LHCN-M2 (cell line): Measurements from ENCODE around the gene PRELP. TPM values are rescaled to one million over a fixed set of nuclear protein-coding genes. Genes with fewer than 3 reads are reported as not detected.

Experiments
- DNase-seq: peaks from one replicate; pipeline ENCODE4 v3.0.0-alpha.2; 2012; ENCODE audit warnings: low read depth
- total RNA-seq: library from RNA; depleted of rRNA; stranded (reverse); fragments of >200 nt; gene quantifications from 2 replicates; pipeline ENCODE4 v1.2.3, GENCODE V29; 2014

Gene PRELP
- total RNA-seq, 1 experiment from 2014 or later = 0.06 TPM

DNA sequence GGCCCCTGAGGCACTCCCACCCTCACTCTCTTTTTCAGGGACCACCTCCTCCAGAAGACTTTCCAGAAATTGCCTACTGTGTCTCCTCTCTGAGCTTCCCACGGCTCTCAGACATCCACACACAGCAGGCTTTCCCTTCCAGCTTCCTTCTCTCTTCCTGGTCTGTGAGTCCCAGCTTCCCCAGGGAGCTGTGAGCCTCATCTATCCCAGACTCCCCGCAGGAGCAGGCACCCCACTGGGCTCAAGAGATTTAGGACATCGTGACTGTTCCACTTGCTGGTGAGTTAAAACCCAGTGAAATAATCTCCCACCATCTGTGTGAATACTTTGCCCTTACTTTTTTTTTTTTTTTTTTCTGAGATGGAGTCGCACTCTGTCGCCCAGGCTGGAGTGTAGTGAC is 22.0 kb upstream of the PRELP start:
- DNase-seq = no peak

DNA sequence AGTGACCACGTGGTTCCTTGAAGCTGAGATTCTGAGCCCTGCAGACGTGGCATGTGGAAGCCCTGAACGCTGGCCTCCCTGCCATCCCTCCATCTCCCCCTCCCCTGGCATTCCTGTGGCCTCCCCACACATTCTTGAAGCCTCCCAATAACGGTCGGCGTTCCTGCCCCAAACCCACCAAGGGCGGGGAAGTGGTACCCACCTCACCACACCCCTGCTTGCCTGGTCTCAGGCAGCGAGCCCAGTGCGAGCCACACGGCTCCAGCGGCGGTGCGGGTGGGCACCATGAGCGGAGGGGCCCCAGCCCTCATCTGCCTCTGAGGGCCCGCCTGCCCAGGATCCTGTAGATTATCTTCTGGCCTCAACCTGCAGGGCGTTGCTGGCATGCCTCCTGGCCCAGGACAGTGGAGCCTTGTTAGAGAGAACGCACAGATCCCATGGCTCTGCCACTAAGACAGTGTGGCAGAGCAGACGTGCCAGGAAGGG is 20.6 kb upstream of the PRELP start:
- peak; percentile 18 for DNase-seq

DNA sequence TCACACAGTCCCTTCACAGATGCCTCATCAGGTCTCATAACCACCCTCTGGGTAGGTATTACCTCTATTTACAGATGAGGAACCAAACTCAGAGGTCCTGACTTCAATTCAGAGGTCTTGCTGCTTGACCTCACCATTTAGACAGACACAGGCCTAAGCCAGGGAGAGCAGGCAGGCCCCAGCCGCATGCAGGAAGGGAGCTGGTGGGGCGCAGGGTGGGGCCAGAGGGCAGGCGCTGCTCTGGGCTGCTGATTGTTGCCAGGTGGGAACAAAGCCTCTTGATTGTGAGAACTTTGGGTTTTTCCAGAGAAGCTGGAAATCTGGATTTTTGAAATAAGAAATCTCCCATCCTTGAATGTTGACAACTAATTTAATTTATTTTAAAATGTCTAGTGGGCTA is 19.9 kb upstream of the PRELP start:
- DNase-seq = no peak

DNA sequence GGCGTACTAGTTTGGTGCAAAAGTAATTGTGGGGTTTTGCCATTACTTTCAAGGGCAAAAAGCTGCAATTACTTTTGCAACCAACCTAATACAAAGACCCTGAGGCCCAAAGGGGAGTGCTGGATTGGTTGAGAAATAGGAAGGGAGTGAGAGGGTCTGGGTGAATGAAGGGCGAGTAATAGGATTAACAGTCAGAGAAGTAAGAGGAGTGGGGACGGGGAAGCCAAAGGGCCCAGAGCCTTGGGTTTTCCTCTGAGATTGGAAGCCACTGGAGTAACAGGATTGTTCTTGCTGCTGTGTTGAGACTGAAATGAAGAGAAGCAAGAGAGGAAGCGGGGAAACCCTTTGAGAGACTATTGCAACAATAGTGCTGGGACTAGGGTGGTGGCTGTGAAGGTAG is 19.0 kb upstream of the PRELP start:
- no peak for DNase-seq

DNA sequence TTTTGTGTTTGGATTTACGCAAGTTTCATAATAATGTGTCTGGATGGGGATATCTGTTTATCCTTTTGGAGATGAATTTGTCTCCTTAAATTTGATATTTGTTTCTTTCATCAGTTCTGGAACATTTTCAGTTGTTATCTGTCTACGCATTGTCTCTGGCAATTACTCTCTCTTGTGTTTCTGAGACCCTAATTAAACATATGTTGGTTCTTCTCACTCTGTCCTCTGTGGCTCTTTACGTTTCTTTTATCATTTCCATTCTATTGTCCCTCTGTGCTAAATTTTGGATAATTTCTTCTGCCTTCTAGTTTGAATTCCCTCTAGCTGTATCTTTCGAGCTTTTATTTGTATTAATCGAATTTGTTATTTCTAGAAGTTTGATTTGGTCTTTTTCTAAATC is 17.5 kb upstream of the PRELP start:
- no peak for DNase-seq

DNA sequence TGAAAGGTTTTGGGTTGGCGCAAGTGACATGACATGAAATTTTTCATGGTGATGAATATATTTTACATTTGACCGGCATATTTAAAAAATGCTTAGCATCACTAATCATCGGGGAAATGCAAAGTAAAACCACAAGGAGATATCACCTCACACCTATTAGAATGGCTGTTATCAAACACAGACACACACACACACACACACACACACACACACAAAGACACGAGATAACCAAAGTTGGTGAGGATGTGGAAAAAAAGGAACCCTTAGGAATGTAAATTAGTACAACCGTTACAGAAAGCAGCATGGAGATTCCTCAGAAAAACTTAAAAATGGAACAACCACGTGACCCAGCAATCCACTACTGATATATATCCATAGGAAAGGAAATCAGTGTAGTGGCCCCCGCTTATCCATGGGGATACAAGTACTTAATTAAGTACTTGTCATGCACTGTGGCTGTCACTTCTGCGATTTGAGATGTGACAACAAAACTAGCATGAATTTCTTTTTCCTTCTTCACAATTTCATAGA is 15.9 kb upstream of the PRELP start:
- no peak for DNase-seq

DNA sequence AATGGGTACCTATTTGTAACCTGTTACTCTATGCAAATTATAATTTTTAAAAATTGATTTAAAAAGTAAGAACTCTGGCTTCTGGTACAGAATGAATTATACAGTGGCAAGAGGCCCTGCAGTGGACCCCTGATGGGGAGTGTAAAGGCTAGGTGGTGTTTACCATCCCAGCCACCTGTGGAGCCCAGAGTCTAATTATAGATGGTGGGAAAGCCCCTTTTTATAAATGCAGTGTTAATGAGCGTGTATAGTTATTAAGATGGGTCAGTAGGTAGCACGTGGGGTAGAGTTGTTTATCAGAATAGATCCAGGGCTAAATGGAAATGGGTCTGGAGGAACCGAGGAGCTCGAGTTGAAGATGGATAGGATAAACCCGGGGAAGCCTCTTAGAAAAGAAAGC is 13.9 kb upstream of the PRELP start:
- no peak for DNase-seq

DNA sequence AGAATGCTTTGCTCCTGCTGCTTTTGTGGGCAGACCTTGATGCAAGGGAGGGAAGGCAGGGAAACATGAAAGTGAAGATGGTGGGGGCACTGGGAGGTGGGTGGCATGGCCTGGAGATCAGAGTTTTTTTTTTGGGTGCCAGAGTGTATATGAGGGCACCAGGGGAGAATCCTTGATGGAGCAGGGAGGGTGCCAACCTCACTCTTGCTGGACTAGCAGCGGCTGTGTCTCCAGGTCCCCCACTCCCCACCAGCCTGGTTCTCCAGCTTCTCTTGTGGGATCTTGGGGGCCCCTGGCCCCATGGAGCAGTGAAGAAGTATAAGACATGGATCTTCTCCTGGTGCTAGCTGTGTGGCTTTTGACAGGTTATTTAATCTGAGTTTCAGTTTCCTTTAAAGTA is 13.5 kb upstream of the PRELP start:
- DNase-seq = no peak

DNA sequence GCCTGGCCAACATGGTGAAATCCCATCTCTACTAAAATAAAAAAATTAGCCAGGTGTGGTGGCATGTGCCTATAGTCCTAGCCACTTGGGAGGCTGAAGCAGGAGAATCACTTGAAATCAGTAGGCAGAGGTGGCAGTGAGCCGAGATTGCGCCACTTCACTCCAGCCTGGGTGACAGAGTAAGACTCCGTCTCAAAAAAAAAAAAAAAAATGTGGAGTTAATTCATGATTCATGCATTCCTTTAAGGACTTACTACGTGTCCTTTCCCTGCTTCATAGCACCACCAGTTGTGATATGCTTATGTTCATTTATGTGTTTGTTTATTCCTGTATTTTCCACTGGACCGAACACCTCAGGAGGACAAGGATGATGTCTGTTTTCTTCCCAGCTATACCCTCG is 12.7 kb upstream of the PRELP start:
- peak; percentile 48 for DNase-seq

DNA sequence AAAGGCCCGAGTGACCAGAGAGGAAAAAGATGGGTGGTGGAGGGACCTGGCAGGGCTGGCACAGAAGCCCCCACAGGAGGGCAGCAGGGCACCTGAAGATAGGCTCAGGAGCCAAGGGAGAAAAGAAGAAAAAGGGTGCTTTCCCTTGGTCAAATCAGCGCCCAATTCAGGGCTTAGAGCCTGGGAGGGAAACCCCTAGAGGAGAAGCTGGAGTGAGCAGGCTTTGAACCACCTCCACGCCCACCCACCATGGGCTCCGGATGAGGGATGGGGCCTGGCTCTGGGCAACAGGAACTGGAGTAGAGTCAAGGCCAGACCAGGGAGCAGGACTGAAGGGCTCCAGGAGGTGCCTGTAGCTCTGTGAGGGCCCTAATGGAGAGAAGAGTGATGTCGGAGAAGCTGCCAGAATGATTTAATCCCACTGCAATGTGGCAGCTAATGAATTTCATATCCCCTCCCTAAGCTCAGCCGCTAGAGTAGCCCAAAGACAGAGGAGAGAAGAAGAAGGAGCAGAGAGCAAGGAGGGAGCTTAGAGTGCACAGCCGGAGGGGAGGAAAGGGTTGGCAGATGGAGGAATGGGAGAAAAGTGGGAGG is 12.0 kb upstream of the PRELP start:
- DNase-seq = no peak

DNA sequence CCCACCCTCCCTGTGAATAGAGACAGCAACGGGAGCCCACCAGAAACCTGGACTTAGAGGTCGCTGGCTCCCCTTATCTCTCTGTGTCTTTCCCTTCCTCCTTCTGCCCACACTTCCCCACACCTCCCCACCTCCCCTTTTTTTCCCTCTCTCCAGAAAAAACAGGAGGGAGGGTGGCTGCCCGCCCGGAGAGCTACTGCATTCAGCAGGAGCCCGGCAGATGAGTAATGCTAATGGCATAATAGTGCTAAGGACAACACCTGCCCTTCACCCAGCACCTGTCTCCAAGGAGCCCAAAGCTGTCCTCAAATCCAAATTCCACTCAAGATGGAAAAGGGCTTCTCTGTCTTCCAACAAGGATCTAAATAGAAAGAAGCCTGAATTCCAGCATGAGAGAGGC is 11.4 kb upstream of the PRELP start:
- peak; percentile 39 for DNase-seq

DNA sequence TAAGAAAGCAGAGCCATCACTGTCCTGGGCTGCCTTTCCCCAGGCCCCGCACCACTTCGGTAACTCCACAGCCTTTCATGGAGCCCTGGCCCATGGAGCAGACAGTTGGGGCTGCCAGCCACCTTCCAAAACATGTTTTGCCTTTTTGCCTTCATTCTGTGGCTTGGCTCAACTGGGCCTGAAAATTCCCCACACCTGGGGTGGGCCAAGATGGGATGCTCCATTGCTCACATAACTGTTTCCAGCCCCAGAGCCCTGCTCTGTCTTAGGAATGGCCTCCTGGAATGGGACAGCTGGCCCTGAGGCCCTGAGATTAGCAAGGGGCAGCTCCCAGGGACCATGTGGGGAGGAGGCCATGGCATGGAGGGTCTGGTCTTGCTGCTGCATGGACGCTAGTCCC is 10.9 kb upstream of the PRELP start:
- no peak for DNase-seq

DNA sequence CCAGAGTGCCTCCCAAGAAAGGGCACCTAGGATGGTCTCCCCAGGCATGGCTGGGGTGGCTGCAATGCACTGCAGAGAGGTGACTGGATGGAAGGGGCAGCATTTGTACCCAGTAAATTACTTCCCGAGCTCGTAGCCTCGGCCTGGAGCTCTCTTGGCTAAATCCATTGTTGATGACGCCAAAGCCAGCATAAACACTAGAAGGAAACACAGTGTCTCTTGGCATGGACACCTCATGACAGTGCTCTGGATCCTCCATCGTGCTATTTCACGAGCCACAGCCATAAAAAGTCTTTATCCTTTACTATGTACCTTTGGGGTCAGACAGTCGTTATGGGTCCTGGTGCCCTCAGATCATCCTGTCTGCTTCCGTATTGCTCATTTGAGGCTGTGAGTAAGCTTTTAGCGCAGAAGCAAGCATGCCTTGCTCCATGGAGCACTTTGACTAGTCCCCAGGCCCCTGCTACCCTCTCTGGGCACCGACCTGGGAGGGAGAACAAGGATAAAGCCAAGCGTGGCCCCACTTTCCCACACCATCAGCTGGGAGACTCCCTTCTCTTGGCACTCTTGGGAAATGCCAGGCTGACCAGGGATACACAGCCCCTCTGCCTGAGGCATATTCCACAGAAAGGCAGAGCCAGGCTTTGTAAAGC is 10.3 kb upstream of the PRELP start:
- no peak for DNase-seq

DNA sequence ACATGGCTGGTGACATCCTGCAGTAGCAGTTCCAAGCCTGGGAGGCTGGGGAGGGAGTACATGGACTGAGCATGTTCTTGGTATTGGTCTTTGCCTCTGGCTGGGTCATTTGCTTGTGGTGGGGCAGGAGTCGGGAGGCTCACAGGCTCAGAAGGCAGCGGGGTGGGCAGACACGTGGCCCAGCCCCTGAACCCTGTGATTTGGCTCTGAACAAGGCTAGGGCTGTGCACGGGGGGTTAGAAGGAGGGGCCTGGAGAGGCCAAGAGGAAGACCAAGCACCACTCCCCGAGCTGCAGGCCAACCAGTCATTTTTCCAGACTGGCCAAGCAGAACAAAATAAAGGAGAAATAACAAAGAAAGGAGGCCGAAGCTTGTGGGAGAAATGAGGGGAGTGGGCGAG is 9.7 kb upstream of the PRELP start:
- DNase-seq = no peak

DNA sequence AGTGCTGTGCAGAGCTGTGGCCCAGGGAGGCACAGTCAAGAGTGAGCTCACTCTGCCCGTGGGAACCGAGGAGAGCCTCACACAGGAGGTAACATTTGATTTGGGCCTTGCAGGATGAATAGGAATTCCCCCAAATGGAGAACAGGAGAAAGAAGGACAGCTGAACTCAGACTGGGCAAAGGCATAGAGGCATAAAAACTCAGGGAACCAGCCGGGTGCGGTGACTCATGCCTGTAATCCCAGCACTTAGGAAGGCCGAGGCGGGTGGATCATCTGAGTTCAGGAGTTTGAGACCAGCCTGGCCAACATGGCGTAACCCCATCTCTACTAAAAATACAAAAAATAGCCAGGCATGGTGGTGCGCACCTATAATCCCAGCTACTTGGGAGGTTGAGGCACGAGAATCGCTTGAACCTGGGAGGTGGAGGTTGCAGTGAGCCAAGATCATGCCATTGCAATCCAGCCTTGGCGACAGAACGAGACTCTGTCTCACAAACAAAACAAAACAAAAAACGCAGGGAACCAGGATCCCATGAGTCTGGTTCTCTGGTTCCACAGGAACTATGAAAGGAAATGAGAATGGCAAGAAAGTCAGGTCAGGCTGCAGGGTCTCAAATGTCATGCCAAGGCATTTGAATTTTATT is 8.6 kb upstream of the PRELP start:
- DNase-seq = peak; percentile 61

DNA sequence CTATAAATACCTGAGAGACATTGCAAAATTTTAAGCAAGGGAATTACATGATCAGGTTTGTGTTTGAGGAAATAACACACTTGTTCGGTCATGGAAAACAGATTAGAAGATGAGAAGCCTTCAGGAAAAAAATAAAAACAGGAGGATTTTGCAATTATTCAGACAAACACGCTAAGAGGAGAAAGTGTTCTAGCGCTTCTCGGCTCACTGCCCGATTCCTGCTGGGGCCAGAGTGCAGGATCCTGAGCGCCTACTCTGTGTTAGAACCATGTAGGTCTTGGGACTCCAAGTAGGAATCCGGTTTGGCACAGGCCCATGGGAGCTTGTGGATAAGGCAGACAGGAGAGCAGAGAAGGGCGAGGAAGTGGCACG is 8.1 kb upstream of the PRELP start:
- no peak for DNase-seq

DNA sequence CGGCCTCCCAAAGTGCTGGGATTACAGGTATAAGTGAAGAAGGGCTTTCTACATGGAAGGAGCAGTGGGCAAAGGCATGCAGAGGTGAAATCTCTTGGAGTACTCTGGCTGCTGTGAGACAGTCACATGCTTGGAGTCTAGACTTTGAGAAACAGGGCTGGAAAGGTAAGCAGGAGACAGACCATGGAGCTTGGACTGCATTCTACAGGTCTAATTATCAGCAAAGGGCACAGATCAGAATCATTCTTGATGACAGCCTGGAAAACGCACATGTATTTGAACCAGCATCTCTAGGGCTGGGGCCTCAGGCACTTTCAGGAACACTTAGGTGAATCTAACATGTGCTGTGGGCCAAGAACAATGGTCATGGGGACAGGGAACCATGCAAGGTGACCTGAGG is 7.3 kb upstream of the PRELP start:
- DNase-seq = no peak

DNA sequence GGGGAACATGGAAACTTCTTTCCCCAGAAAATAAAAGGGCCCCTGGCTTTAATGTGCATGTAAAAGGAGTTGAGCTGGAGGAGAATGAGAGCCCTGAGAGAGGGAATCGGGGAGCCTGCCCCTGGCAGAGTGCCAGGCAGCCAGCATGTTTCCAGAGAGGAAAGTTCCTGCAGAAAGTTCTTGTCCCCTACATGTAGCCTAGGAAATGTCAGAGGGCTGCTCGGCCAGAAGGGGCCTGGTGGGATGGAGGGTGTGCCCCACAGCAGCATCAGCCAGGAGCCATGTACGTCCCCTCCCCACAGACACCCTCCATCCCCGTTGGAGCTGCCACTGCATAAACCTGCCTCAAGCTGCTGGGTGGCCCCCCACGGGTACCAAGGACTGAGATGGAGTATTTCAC is 5.4 kb upstream of the PRELP start:
- DNase-seq = no peak

DNA sequence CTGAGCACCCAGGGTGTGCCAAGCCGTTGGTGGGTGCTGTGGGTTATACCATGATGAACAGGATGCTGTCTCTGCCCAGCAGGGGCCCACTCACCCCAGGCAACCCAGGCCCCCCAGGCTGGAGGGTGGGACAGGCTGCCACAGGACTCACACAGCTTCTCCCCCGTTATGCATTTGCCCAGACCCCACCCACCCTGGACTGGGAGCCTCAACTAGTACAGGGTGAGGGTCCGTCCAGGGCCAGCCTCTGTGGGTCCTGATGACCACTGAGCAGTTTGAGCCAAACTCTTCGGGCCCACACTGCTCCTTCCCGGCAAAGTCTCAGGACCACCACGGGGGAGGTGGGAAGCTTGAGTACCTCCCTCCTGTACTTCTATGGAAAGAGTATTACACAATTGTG is 3.8 kb upstream of the PRELP start:
- no peak for DNase-seq

DNA sequence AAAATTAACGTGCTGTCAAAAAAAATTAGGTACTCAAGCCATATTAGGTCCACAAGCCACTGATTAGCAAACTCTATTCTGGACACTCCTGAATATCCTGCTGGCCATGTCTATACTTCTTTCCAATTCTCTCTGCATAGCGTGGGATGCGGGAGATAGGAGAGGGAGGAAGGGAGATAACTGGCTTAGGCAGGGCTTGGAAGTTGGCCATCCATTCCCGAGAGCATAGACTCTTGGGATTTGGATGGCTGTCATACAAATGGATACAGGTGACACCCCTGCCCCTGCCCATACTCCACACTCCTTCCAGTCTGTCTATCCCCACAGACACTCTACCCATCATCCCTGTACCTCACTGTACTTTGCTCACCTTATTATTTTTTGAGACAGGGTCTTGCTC is 2.3 kb upstream of the PRELP start:
- DNase-seq = no peak

DNA sequence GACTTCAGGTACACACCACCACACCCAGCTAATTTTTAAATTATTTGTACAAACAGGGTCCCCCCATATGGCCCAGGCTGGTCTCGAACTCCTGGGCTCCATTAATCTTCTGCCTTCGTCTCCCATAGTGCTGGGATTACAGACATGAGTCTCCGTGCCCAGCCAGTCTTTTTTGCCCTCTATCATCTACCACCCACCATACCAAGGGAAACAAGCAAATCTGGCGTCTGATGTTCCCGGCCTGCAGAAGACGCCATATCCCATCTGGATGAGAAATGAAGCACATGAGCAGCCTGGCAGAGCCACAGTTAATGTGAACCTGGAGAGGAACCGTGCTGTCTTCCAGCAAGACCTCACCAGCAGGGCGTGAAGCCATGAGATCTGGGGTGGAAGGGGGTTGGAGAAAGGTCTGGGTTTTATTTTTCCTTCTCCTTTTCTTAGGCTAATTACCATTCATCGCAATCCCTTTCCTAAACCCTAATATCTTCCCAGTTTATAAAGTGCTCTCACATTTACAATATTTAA is 1.8 kb upstream of the PRELP start:
- no peak for DNase-seq

DNA sequence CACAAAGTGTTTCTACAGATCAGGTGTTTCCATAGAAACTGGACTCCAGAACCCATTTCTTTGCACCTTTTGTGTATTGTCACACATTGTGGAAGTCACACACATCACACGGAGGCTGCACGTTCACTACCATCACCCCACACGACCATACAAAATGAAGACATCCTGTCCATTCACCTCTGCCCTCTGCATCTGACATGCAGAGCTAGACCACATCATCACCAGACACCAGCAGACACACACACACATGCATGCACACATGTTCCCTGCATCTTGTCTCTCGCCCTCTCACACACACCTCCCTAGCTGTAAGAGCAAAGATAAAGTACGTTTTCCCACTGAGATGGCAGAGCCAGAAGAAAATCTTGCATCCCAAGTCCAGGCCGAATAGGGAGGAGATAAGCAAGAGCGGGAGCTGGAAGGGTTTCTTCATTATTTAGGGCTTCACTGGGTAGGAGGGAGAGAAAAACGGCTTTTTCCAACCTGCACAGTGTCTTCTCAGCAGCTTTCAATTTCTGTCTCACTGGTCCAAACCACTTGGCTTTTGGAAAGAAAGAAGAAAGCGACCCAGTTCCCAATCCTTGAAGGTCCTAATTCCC is 709 bp downstream of the PRELP start:
- no peak for DNase-seq
